ENCODE data around the gene SCAI.

SCAI gene

DNA sequence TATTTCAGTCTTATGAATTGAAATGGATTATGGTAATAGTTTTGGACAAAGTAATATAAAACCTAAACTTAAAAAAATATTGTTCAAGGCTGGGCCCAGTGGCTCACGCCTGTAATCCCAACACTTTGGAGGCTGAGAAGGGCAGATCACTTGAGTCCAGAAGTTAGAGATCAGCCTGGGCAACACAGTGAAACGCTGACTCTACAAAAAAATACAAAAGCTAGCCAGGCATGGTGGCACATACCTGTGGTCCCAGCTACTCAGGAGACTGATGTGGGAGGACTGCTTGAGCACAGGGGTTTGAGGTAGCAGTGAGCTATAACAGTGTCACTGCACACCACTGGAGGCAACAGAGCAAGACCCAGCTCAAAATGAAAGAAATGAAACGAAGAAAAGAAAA lies 81.9 kb downstream of the SCAI start:
- TF ChIP-seq SIN3A (IDR thresholded peaks at IDR 0.05; ENCODE audit: borderline replicate concordance, insufficient read depth, low read length), result no peak
- no peak for TF ChIP-seq FOXP2 (optimal IDR thresholded peaks at IDR 0.05; ENCODE audit: borderline replicate concordance, extremely low read depth, extremely low read length, insufficient read depth)
- no peak for TF ChIP-seq REST (IDR thresholded peaks at IDR 0.05; ENCODE audit: insufficient read depth in 1 of 2, low read depth in 2 of 2, low read length in 2 of 2)
- no peak for TF ChIP-seq TAF1 (IDR thresholded peaks at IDR 0.05; ENCODE audit: borderline replicate concordance, insufficient read depth, low read length)

- TF ChIP-seq TAF1 (IDR thresholded peaks at IDR 0.05; ENCODE audit: borderline replicate concordance, insufficient read depth, low read length) (no peak), REST (IDR thresholded peaks at IDR 0.05; ENCODE audit: insufficient read depth in 1 of 2, low read depth in 2 of 2, low read length in 2 of 2) (no peak), SIN3A (IDR thresholded peaks at IDR 0.05; ENCODE audit: borderline replicate concordance, insufficient read depth, low read length) (no peak), FOXP2 (optimal IDR thresholded peaks at IDR 0.05; ENCODE audit: borderline replicate concordance, extremely low read depth, extremely low read length, insufficient read depth) (no peak), POLR2AphosphoS5 (IDR thresholded peaks at IDR 0.05; ENCODE audit: low read depth, low read length) (no peak)
Observed at GRCh38 chr9:125049212-125050049, 93.9 kb downstream of the SCAI start.

- TF ChIP-seq REST (IDR thresholded peaks at IDR 0.05; ENCODE audit: insufficient read depth in 1 of 2, low read depth in 2 of 2, low read length in 2 of 2) (no peak), SIN3A (IDR thresholded peaks at IDR 0.05; ENCODE audit: borderline replicate concordance, insufficient read depth, low read length) (no peak), FOXP2 (optimal IDR thresholded peaks at IDR 0.05; ENCODE audit: borderline replicate concordance, extremely low read depth, extremely low read length, insufficient read depth) (no peak), POLR2AphosphoS5 (IDR thresholded peaks at IDR 0.05; ENCODE audit: low read depth, low read length) (no peak), TAF1 (IDR thresholded peaks at IDR 0.05; ENCODE audit: borderline replicate concordance, insufficient read depth, low read length) (no peak)
Observed at GRCh38 chr9:125043631-125044030, 99.7 kb downstream of the SCAI start.

- TF ChIP-seq POLR2AphosphoS5 (IDR thresholded peaks at IDR 0.05; ENCODE audit: low read depth, low read length) (no peak), REST (IDR thresholded peaks at IDR 0.05; ENCODE audit: insufficient read depth in 1 of 2, low read depth in 2 of 2, low read length in 2 of 2) (no peak), TAF1 (IDR thresholded peaks at IDR 0.05; ENCODE audit: borderline replicate concordance, insufficient read depth, low read length) (no peak), SIN3A (IDR thresholded peaks at IDR 0.05; ENCODE audit: borderline replicate concordance, insufficient read depth, low read length) (no peak), FOXP2 (optimal IDR thresholded peaks at IDR 0.05; ENCODE audit: borderline replicate concordance, extremely low read depth, extremely low read length, insufficient read depth) (no peak)
Observed at GRCh38 chr9:125043148-125043547, 100.2 kb downstream of the SCAI start.
